Stimulated activated CD8-positive, alpha-beta memory T cell treated with anti-CD3 and anti-CD28 coated beads, Interleukin-7, amount 100 ng/mL, for 48 hours (primary cell): ENCODE results near the gene AGFG2.
"Not testable (repeated sequence)": the region's sequence is repeated elsewhere in the genome, so short reads cannot be mapped to it uniquely, and the experiment has no call there.

Source experiments
- DNase-seq, 2 donors: peaks; one replicate each; pipeline ENCODE4 v3.0.0-alpha.2; 2020; ENCODE audit warnings: low read depth in 1 of 2; ENCODE audit errors: extremely low read depth in 1 of 2

The AGFG2 gene, protein sequence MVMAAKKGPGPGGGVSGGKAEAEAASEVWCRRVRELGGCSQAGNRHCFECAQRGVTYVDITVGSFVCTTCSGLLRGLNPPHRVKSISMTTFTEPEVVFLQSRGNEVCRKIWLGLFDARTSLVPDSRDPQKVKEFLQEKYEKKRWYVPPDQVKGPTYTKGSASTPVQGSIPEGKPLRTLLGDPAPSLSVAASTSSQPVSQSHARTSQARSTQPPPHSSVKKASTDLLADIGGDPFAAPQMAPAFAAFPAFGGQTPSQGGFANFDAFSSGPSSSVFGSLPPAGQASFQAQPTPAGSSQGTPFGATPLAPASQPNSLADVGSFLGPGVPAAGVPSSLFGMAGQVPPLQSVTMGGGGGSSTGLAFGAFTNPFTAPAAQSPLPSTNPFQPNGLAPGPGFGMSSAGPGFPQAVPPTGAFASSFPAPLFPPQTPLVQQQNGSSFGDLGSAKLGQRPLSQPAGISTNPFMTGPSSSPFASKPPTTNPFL

DNA sequence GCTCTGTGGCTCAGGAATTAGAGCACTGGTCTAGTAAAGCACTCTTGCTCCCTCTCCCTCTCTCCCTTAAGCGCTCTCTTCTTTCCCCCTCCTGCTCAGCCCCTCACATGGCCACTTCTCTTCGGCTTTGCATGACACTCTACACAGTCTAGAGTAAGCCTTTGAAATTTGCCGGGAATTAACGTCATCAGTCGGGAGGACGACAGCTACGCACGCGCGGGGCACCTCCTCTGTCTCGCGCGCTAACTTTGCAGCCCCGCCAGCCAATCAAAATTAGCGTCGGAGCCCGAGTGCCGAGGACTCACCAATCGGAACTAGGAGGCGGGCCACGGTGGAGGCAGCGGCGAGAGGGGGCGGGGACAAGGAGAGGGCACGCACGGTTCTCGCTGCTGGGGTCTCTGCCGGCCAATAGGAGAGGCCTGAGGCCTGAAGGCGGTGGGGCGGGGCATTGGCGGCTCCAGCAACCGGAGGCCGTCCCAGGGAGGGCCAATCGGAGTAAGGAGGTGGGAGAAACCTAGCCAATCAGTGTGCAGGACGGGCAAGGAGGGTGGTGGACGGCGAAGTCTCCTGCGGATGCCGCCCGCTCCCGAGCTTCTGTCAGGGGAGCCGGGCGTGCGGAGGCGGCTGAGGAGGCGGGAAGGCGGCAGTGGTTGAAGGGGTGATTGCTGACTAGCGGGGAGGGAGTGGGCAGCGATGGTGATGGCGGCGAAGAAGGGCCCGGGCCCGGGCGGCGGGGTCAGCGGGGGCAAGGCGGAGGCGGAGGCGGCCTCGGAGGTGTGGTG is at the start of gene AGFG2:
TSS of gene AGFG2 (plus strand) at position 550 of the 782 bp plus-strand sequence. CDS start at position 694, 144 bp downstream.
- peak; percentile 100 for DNase-seq

DNA sequence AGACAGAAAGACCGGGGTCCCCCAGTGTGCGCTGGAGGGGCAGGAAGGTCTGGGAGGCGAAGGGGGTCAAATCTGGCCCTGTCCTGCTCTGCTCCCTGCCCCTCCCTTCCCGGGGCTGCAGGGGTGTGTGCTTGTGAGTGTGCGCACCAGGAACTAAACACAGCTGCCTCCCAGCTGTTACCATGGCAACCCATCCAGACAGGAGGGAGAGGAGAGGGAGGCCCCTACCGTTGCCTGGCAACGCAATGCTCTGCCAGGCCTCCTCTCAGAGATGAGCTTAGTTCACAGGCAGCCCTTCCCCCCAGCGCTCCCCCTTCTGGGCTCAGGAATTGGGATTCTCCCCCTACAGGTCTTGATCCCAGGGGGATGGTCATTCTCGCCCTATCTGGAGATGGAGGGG is 49.2 kb upstream of the AGFG2 start:
- DNase-seq: no peak

DNA sequence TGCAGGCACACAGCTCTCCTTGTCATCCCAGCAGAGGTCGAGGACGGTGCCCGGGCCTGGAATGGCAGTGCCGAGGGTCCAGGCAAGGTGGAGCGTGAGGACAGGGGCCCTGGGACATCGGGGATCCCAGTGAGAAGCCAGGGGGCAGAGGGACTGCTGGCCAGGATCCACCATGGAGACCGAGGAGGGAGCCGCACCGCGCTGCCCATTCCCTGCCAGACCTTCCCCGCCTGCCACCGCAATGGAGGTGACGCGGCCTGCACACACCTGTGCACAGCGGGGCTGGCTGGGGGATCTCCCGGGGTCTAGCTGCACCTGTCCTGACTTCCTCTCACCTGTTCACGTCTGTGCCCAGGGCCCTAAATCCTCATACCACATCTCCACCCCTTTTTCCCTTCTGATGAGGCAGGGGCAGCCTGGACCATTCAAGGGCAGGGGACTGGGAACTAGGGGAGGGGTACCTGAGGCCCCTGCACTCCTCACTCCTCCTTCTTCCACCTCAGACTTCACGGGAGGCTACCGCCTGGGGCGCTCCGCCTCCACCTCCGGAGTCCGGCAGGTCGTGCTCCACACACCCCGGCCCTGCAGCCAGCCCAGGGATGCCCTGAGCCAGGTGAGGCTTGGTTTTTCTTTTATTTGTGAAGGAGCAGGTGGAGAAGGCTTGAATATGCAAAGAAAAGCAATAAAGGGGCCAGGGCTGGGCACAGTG is 48.4 kb upstream of the AGFG2 start:
- no peak for DNase-seq

DNA sequence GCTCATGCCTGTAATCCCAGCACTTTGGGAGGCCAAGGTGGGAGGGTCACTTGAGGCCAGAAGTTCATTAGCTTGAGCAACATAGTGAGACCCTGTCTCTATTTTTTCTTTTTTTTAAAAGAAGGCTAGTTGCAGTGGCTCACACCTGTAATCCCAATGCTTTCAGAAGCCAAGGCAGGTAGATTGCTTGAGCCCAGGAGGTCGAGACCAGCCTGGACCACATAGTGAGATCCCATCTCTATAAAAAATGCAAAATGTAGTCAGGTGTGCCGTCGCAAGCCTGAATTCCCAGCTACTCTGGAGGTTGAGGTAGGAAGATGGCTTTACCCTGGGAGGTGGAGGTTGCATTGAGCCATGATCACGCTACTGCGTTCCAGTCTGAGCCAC is 47.8 kb upstream of the AGFG2 start:
- DNase-seq: no peak

DNA sequence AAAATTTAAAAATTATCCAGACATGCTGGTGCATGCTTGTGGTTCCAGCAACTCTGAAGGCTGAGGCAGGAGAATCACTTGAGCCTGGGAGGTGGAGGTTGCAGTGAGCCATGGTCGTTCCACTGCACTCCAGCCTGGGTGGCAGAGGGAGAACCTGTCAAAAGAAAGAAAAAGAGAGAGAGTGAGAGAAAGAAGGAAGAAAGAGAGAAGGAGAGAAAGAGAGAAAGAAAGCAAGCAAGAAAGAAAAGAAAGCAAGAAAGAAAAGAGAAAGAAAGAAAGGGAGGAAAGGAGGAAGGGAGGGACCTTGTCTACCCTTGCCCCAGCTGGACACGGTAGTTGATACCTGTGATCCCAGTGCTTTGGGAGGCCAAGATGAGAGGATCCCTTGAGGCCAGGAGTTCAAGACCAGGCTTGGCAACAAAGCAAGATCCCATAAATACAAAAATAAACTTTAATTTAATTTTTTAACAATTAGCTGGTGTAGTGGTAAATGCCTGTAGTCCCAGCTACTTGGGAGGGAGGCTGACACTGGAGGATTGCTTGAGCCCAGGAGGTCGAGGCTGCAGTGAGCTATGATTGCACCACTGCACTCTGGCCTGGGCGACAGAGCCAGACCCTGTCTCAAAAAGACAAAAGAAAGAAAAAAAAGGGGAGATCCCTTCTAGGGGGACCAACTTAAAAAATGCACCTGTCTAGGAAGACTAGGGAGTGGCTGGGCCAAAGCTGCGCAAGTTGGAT is 46.1 kb upstream of the AGFG2 start:
- DNase-seq: no peak

DNA sequence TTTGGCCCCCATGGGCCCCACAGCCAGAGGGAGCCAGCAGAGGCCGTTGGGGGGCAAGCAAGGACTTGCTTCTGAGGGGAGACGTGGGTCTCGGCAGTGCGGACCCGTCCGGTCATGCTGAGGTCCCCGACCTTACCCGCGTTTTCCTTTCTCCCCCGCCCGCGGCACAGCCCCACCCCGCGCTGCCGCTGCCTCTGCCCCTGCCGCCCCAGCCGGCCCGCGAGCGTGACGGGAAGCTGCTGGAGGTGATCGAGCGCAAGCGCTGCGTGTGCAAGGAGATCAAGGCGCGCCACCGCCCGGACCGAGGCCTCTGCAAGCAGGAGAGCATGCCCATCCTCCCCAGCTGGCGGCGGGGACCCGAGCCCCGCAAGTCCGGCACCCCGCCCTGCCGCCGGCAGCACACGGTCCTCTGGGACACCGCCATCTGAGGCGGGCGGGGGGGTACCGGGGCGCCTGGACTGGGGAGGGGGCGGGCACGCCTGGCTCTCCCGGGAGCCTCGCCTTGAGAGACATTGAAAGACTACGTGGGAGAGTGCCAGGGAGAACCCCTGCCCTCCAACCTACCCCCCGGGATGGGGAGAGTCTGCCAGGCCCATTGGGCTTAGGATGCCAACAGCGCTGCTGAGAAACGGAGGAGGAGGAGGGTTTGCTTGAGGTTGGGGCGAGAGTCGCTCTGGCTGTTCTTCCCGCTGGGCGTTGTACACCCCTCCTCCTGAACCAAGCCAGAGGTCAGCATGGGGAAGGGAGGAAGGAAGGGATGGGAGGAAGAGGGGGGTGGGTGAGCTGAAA is 45.3 kb upstream of the AGFG2 start:
- DNase-seq: no peak

DNA sequence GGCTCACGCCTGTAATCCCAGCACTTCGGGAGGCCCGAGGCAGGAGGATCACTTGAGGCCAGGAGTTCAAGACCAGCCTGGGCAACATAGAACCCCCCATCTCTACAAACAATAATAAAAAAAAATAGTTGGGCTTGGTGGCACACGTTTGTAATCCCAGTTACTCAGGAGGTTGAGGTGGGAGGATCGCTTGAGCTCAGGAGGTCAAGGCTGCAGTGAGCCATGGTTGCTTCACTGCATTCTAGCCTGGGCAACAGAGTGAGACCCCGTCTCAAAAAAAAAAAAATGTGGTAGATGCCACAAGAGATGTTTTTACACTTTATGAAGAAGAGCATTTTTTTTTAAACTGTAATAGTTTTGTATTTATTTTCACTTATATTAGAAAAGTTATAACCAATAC is 42.5 kb upstream of the AGFG2 start:
- DNase-seq: no peak

DNA sequence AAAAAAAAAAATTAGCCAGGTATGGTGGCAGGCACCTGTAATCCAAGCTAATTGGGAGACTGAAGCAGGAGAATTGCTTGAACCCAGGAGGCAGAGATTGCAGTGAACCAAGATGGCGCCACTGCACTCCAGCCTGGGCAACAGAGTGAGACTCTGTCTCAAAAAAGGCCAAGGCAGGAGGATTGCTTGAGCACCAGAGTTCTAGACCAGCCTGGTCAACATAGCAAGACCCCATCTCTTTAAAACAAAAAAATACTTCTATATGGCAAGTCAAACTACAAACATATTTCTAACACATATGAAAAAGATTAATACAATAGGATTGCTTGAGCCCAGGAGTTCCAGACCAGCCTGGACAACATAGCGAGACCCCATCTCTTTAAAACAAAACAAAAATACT is 38.3 kb upstream of the AGFG2 start:
- not testable (repeated sequence) for DNase-seq

DNA sequence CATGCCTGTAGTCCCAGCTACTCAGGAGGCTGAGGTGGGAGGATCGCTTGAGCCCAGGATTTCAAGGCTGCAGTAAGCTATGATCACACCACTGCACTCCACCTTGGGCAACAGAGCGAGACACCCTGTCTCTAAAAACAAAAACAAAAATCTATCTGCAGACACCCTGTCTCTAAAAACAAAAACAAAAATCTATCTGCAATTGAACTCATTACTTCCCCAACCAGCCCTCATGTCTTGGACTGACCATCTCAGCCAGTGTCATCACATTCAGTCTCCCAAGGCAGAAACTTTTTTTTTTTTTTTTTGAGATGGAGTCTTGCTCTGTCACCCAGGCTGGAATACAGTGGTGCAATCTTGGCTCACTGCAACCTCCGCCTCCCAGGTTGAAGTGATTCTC is 35.0 kb upstream of the AGFG2 start:
- DNase-seq: not testable (repeated sequence)

DNA sequence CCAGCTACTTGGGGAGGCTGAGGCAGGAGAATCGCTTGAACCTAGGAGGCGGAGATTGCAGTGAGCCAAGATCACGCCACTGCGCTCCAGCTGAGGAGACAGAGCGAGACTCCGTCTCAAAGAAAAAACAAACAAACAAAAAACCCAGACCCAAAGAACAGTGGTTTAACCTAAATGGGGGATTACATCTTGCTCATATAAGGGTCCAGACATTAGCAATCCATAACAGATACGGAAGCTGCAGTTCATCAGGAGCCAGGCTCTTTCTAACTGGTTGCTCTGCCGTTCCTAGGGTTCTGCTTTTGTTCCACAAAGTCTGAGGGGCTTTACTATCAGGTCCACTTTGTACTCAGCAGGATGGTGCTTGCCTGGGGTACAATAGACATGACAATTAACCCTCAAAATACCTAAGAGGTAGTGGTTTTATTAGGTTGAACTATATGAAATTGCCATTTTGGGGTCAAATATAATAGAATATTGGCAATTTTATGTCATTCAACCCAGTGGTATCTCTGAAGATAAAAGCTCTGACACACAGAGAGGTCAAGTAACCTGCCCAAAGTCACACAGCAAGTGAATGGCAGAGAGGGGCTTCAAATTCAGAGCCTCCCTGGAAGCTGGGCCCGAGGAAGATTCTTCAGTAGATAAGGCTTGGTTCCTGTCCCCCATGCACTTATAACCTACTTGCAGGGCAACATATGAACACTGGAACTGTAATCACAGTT is 34.0 kb upstream of the AGFG2 start:
- no peak for DNase-seq

DNA sequence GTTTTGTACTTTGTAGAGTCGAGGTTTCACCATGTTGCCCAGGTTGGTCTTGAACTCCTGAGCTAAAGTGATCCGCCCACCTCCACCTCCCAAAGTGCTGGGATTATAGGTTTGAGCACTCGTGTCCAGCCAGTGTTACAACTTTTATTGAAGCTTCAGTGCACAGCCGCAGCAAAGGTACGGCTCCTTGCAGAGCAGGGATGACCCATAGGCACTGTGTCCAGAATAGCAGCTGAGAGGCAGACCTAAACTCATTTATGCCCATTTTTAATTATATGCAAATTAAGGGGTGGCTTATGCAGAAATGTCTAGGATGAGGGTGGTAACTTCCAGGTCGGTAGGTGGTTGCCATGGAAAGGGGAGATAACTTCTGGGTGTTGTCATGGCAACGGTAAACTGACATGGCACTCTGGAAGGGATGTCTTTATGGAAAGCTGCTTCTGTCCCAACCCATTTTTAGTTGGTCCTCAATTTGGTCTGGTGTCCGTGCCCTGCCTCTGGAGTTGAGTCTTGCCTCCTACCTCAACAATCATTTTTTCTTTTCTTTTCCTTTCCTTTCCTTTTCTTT is 32.6 kb upstream of the AGFG2 start:
- DNase-seq: no peak

DNA sequence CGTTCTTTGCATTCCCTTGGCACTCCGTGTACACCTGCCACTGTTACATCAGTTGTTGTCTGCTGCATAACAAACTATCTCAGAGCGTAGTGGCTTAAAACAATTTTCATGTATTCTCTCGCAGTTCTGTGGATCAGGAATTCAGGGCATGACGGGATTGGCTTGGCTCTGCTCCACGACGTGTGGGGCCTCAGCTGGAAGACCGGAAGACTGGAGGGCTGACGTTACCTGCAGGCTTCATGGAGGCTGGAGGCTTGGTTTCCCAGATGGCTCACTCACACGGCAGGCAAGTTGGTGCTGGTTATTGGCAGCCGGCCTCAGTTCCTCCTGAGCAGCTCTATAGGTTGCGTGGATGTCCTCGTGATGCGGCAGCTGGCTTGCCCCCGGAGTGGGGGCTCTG is 29.8 kb upstream of the AGFG2 start:
- no peak for DNase-seq

DNA sequence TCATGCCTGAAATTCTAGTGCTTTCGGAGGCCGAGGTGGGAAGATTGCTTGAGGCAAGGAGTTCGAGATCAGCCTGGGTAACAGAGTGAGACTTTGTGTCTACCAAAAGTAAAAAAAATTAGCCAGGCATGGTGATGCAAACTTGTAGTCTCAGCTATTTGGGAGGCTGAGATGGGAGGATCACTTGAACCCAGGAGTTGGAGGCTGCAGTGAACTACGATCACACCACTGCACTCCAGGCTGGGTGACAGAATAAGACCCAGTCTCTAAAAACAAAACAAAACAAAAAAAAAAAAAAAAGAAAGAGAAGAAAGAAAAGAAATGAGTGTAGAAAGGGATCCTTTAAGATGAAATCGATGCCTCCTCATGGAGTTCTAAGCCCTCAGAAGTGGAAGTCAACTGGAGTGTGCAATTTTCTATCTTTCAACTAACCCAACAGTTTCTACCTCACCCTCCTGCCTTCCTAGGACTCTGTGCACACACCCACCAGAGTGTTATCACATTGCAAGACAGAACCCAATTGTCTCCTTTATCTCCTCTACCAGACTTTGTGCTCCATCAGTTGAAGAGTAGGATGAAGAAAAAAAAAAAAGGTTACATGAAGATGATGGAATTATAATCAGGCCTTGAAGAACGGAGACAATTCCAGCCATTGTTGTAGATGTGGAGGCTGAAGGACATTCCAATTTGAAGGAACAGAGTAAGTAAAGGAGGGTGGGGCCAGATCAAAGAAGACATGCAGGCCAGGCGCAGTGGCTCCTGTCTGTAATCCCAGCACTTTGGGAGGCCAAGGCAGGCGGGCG is 28.4 kb upstream of the AGFG2 start:
- no peak for DNase-seq

DNA sequence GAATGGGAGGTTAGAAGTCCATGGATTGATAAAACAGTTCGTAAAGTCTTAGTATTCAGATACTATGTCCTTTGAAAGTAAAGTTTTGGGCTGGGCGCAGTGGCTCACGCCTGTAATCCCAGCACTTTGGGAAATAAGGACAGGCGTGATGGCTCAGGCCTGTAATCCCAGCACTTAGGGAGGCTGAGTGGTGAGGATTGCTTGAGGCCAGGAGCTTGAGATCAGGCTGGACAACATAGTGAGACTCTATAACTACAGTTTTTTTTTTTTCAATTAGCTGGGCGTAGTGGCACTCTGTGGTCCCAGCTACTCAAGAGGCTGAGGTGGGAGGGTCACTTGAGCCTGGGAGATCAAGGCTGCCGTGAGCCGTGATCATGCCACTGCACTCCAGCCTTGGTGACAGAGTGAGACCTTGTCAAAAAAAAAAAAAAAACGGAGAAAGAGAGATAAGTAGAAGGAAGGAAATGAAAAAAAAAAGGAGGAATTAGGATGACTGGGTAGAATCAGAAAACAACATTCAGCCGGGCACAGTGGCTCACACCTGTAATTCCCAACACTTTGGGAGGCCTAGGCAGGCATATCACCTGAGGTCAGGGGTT is 25.7 kb upstream of the AGFG2 start:
- no peak for DNase-seq

DNA sequence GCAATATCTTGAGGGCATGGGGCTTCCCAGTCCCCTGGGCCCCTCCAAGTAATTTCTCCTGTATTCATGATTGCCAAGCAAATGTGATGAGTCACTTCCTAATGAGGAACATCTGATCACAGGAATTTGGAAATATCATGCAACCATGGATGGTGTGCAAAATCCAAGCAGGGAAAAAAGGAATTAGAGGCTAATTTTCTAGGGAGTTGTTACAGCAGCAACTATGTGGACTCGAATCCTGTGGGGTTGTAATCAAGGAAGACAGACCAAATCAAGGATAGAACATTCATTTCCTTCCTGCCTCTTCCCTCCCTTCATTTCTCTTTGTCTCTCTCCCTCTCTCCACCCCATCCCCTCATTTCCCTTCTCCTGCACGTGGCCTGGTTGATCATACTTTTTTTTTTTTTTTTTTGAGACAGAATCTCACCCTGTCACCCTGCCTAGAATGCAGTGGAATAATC is 23.9 kb upstream of the AGFG2 start:
- DNase-seq: no peak

DNA sequence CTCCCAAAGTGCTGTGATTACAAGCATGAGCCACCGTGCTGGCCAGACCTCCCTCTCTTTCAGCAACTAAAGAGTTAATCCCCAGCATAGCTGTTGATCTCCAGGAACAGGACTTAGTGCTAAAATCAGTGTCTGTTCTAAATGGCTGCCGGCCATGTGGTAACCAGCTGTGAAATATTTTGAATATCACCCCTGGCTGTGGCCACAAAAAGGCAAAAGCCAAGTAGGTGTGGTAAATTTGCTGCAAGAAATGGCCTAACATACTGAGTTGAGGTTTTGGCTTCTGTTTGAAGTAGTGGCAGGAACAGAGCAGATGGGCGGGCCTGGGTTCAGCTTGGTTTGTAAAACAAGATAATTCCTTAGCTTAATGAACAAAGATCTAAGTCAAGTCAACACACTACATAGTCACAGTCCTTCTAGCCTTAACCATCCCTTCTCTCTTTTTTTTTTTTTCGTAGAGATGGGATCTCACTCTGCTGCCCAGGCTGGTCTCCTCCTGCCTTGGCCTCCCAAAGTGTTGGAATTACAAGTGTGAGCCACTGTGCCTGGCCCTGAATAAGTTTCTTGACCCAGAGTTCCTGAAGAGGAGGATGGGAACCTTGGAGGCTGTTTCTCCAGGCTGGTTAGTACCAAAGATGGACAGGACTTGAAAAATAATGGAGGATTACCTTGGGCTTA is 22.7 kb upstream of the AGFG2 start:
- DNase-seq: no peak

DNA sequence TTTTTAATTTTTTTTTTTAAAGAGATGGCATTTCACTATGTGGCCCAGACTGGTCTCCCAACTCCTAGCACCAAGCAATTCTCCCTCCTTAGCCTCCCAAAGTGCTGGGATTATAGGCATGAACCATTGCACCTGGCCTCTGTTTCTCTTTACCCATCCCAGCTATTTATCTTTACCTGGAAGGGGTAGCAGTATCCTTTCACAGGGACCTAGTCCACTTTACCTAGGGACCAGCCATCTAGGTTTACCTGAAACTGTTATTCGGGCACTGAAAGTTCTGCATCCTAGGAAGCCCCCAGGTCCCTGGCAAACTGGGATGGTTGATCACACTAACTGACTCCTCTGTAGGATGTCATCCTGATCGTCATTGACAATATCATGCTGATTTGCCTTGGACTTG is 21.7 kb upstream of the AGFG2 start:
- no peak for DNase-seq
